HG03025 (cell line): ENCODE measurements around the gene TCHH.
"Not testable (repeated sequence)": the region's sequence is repeated elsewhere in the genome, so short reads cannot be mapped to it uniquely, and the experiment has no call there.

Source experiments
- ATAC-seq: cut with Tn5 transposase; IDR thresholded peaks from one replicate; pipeline ENCODE4 v1.9.1; 2021; ENCODE audit warnings: mild to moderate bottlenecking, moderate library complexity; ENCODE audit not compliant: unreplicated experiment, low FRiP score

TCHH gene

DNA sequence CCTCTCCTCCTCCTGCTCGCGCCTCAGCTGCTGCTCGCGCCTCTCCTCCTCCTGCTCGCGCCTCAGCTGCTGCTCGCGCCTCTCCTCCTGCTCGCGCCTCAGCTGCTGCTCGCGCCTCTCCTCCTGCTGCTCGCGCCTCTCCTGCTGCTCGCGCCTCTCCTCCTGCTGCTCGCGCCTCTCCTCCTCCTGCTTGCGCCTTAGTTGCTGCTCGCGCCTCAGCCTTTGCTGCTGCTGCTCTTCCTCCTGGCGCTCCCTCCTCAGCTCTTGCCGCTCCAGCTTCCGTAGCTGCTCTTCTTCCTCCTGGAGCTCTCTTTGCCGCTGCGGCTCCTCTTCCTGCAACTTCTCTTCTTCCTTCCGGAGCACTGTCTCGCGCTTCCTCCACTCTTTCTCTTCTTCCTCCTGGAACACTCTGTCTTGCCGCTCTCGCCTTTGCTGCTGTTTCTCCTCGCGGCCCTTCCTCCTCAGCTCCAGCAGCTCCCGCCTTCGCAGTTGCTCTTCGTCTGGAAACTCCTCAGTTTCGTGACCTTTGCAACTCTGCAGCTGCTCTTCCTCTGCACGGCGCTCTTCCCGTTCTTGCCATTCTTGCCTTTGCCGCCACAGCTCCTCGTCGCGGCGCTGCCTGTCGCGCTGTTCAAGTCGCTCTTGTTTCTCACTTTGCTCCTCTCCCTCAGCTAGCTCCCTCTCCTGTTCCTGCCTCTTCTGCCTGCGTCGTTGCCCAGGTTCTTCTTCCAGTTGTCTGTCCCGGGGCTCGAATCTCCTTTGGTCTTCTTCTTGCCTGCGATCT lies 3.0 kb downstream of the TCHH start:
- ATAC-seq = no peak

DNA sequence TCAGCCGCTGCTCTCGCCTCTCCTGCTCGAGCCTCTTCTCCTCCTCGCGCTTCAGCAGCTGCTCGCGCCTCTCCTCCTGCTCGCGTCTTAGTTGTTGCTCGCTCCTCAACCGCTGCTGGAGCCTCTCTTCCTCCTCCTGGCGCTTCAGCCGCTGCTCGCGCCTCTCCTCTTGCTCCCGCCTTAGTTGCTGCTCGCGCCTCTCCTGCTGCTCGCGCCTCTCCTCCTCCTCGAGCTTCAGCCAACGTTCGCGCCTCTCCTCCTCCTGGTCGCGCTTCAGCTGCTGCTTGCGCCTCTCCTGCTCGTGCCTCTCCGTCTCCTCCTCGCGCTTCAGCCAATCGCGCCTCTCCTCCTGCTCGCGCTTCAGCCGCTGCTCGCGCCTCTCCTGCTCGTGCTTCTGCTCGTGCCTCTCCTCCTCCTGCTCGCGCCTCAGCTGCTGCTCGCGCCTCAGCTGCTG lies 3.7 kb downstream of the TCHH start:
- ATAC-seq = no peak

DNA sequence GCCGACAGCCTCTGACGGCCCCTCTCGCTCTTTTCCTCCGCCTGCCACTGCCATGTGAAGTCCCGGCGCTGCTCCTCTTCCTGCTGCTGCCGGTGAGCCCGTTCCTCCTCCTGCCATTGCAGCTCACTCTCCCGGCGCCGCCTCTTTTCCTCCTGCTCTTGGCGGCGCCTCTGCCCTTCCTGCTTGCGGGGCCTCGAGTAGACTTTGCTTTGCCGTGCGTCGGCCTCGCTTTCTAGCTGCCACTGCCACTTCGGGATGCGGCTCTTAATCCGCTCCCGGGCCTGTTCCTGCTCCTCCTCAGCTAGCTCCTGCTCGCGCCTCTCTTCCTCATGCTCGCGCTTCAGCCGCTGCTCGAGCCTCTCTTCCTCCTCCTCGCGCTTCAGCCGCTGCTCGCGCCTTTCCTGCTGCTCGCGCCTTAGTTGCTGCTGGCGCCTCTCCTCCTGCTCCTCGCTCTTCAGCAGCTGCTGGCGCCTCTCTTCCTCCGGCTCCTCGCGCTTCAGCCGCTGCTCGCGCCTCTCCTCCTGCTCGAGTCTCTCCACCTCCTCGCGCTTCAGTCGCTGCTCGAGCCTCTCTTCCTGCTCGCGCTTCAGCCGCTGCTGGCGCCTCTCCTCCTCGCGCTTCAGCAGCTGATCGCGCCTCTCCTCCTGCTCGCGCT lies 4.3 kb downstream of the TCHH start:
- no peak for ATAC-seq

DNA sequence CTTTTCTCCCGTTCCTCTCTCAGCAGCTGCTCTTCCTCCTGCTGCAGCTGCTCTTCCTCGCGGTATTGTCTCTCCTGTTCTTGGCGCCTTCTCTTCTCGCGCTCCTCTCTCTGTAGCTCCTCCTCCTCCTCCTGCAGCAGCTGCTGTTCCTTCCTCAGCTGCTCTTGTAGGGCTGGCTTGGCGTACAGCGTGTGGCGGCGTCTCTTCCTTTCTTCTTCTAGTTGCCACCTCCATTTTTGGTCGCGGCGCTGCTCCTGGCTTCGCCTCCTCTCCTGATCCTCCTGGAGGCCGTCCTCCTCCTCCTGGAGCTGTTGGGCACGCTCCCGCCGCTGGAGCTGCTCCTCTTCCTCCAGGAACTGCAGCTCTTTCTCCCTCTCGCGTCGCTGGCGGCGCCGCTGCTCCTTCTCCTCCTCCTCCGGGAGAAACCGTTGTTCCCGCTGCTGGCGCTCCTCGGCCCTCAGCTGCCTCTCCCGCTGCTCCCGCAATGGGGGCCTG lies 4.8 kb downstream of the TCHH start:
- no peak for ATAC-seq

DNA sequence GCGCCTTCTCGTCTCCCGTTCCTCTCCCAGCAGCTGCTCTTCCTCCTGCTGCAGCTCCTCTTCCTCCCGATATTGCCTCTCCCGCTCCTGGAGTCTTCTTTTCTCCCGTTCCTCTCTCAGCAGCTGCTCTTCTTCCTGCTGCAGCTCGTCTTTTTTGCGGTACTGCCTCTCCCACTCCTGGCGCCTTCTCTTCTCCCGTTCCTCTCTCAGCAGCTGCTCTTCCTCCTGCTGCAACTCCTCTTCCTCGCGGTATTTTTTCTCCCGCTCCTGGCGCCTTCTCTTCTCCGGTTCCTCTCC lies 5.3 kb downstream of the TCHH start:
- ATAC-seq = no peak

DNA sequence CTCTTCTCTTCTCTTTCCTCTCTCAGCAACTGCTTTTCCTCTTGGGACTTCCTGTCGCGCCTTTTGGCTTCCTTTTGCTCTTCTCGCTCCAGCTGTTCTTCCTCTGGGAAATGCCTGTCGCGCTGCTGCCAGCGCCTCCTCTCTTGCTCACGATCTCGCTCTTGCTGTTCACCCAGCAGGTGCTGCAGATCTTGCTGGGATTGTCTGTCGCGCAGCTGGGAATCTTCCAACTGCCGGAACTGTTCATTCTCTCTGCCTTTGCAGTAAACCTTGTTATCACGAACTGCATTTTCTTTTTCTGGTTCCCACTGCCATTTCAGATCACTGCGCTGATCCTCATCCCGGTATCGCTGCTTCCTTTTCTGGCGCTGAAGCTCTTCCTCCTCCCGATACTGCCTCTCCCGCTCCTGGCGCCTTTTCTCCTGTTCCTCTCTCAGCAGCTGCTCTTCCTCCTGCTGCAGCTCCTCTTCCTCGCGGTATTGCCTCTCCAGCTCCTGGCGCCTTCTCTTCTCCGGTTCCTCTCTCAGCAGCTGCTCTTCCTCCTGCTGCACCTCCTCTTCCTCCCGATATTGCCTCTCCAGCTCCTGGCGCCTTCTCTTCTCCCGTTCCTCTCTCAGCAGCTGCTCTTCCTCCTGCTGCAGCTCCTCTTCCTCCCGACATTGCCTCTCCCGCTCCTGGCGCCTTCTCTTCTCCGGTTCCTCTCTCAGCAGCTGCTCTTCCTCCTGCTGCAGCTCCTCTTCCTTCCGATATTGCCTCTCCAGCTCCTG lies 5.8 kb downstream of the TCHH start:
- no peak for ATAC-seq

DNA sequence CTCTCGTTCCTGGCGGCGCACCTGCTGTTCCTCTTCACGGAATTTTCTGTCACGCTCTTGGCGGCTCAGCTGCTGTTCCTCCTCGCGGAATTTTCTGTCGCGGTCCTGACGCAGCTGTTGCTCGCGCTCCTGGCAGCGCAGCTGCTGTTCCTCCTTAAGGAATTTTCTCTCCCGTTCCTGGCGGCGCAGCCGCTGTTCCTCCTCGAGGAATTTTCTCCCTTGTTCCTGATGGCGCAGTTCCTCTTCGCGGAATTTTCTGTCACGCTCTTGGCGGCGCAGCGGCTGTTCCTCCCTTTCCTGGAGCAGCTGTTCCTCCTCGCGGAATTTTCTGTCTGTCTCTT lies 6.4 kb downstream of the TCHH start:
- no peak for ATAC-seq

DNA sequence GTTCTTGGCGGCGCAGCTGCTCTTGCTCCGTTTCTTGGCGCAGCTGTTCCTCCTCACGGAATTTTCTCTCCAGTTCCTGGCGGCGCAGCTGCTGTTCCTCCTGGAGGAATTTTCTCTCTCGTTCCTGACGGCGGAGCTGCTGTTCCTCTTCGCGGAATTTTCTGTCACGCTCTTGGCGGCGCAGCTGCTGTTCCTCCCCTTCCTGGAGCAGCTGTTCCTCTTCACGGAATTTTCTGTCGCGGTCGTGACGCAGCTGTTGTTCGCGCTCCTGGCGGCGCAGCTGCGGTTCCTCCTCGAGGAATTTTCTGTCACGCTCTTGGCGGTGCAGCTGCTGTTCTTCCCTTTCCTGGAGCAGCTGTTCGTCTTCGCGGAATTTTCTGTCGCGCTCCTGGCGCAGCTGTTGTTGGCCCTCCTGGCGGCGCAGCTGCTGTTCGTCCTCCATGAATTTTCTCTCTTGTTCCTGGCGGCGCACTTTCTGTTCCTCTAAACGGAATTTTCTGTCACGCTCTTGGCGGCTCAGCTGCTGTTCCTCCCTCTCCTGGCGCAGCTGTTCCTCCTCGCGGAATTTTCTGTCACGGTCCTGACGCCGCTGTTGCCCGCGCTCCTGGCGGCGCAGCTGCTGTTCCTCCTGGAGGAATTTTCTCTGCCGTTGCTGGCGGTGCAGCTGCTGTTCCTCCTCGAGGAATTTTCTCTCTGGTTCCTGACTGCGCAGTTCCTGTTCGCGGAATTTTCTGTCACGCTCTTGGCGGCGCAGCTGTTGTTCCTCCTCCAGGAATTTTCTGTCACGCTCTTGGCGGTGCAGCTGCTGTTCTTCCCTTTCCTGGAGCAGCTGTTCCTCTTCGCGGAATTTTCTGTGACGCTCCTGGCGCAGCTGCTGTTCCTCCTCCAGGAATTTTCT lies 7.0 kb downstream of the TCHH start:
- no peak for ATAC-seq

DNA sequence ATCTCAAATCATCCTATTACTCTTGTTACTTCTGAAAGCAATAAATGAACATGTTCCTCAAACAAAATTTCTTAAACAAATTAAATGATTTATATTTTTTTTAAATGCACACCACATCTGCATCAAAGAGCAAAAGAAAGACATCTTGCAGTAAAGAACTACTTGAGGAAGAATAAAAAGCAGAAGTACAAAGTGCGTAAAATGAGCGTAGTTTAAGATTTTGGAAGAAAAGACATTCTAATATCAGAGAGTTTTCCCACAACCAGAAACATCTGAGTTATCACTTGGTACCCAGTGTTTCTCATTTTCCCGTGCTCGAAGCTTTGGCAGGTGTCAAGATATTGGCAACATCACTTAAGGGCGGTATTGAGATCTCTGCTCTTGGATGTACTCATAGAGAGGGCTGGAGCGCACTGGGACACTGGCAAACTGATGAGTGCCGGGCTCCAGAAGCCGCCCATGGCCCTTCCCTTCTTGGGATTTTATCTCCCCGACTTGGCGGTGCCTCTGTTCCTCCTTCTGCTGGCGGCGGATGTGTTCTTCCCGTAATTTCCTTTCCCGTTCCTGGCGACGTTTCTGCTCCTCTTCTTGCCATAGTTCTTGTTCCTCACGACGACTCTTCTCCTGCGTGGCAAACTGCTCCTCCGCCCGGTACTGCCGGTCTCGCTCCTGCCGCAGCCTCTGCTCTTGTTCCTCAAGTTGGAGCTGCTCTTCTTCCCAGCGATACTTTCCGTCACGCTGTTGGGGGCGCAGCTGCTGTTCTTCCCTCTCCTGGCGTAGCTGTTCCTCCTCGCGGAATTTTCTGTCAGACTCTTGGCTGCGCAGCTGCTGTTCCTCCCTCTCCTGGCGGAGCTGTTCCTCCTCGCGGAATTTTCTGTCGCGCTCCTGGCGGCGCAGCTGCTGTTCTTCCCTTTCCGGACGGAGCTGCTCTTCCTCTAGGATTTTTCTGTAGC lies 7.9 kb downstream of the TCHH start:
- no peak for ATAC-seq

DNA sequence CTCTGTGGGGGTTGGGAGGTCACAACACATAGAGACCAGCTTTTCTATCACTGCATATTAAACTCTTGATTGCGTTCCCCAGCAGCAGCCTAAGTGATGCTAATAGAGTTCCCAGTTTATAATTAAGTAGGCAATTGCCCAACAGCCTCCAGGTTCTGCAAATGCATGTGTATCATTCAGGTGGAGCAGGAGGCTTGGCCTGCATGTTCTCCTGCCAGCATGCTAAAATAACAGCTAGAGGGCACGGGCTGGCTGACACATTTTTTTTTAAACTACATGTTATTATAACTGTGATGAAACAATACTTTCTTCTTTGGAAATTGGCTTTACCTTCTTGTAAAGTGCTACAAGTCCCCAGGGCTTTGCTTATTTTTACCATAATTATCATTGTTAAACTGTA lies 10.4 kb downstream of the TCHH start:
- no peak for ATAC-seq

DNA sequence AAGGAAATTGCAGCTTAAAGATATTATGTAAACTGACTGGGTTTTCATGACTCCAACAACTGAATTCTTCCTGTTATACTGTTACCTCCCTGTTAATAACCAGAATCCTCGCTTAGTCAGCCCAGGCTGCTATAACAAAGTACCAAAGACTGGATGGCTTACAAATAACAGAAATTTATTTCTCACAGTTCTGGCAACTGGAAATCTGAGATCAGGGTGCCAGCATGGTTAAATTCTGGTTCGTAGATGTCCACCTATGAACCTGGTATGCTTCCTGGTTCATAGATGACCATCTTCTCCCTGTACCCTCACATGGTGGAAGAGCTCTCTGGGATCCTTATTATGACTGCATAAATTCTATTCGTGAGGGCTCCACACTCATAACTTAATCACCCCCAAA lies 18.3 kb downstream of the TCHH start:
- no peak for ATAC-seq

DNA sequence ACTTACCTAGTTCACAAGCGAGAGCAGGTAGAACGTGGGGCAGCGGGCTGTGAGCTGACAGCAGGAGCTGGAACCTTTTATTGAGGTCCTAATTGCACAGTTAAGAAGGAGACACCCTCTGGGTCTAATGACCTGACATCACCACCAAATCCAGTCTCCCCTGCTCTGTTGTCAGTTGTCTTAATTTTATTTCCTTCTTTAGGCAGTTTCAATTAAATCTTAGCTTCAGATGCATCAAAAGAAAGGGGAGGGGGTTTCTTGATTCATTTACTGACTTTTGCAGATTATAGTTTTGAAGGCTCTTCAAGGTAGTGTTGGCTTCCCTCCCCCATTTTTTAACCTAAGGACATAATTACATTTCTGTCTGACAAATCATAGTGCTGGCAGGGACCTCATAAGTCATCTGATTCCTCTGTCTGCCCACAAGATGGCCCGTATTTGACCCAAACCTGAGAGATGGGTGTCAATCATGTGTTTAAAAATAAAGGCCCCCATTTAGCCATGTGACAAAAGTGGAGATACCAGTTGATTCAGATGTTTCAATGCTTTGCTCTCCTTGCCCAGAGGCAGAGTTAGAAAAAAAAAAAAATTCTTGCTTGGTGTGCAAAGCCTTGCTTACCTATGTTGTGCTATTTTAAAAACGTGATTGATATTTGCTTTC lies 26.1 kb downstream of the TCHH start, which contains the start of gene TCHHL1:
TCHHL1 (minus strand) TSS at position 51 of the 661 bp plus-strand sequence. CDS start 921 bp downstream, outside the sequence.
- no peak for ATAC-seq

DNA sequence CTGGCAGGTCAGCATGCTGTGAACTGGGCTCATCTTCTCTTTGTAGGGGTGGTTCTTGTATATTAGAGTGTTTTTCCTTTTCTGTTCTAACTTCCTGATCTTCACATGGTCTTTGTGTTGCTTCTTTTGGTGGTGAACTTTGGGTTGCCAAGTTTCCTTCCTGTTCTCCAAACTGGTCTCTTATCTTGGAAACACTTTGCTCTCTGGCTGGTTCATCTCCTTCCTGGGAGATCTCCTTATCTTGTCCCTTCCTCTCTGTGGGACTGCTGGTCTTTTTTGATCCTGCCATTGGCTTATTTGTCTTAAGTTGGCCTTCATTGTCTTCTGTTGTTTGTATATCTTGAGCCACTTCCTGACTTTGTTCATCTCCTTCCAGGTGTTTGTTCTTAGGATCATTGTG lies 28.5 kb downstream of the TCHH start:
- ATAC-seq = no peak

DNA sequence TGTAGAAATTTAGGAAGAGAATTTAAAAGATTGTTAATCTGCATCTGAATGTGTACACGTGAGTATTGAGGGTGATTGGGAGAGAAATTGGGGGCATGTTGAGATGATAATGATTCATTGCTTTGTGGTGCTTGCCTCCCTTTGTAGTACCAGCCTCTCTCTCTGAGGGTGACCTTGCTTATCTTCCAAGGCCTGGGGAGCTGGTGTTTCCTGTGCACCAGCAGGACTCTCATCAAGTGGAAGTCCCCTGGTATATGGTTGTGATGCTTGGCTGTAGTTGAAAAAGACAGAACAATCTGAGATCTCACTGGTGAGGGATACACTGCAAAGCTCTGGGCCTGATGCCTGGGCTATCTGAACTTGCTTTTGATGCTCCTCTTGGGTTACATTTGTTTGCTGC lies 30.4 kb downstream of the TCHH start:
- ATAC-seq = no peak

DNA sequence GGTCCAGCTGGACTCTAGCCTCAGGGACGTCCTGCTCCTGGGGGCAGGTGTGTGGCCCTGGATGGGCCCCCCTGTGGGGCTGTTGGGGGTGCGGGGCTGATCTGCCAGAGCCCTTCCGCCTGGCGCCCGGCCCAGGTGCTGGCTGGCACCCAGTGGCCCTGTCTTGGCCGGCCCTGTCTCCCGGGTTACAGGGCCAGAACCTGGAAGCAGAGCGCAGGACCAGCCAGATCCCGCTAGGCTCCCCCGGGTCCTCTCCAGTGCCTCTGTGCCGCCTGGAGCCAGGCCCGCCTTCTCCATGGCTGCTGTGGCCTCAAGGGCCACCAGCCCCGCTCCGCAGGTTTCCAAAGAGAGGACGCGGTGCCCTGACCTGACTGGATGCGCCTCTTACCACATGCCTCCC lies 34.2 kb downstream of the TCHH start:
- not testable (repeated sequence) for ATAC-seq

DNA sequence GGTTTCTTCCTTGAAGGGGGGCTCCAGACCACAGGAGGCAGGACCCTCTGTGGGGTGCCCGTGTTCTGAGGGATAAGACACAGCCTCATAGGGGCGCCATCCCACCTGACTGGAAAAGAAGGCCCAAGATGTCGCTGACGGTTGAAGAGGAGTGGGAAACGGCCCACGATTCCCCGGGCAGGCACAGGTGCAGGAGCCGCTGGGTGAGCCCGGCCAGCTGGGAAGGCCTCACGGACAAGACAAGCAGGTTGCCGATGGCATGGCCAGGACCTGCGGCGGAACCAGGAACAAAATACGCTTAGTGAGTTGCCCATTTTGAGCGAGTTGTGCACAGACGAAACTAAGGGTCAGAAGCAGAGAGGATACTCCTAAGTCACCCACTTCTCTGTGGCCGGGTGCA lies 34.8 kb downstream of the TCHH start:
- ATAC-seq = not testable (repeated sequence)

DNA sequence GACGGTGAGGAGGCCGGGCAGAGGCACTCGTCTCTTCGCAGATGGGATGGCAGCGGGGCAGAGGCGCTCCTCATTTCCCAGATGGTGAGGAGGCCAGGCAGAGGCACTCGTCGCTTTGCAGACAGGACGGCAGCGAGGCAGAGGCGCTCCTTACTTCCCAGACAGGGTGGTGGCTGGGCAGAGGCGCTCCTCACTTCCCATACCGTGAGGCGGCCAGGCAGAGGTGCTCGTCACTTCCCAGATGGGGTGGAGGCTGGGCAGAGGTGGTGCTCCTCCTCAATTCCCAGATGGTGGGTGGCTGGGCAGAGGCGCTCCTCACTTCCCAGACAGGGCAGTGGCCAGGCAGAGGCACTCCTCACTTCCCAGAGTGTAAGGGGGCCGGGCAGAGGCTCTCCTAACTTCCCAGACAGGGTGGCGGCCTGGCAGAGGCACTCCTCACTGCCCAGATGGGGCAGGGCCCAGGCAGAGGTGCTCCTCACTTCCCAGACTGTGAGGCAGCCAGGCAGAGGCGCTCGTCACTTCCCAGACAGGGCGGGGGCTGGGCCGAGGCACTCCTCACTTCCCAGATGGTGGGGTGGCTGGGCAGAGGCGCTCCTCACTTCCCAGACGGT lies 36.3 kb downstream of the TCHH start:
- no peak for ATAC-seq

DNA sequence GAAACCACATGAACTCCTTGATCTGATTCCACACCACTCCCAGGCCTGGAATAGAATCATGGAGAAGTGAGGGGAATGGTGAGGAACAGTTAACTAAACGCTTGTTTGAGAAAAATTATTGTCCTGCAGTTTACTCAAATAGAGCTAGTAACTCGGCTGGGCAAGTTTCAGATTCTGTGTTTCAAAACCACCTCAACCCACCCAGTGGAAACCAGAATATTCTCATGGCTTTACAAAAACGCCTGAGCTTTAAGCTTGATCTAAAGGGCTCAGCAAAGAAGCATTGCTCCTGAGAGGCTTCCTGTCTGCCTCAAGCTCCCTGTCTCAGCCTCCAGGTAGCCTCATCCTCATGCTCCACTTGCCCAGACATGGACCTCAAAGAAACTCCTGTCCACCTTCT lies 42.9 kb downstream of the TCHH start:
- ATAC-seq = no peak
